Measurements from ENCODE around the gene CYP4F11. TPM values are rescaled to one million over a fixed set of nuclear protein-coding genes. Genes with fewer than 3 reads are reported as not detected.
"Not testable (repeated sequence)": the region's sequence is repeated elsewhere in the genome, so short reads cannot be mapped to it uniquely, and the experiment has no call there.

The CYP4F11 gene
- total and polyA plus RNA-seq, 2 of the 4 experiments (the other 2 are of a cell fraction), result not detected

DNA sequence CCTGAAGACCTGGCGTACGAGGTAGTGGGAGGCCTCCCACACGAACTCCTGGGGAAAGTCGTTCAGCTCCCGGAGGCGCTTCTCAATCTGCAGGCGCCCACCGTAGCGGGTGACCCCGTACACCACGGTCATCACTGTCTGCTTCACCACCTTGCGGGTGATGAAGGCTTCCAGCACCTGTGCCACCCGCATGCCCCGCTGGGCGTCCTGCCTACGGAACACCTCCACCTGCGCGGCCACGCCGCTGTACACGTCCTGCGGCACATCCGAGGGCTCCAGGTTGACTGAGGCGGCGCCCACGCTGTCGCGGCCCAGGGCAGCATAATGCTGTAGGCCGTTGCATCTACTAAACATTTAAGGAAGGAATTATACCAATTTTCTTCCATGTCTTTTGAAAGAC lies 31.4 kb downstream of the CYP4F11 start:
- H3K9me3 ChIP-seq (ENCODE audit: control insufficient read depth, insufficient read depth, low read length); H4K20me1 ChIP-seq (ENCODE audit: insufficient read depth, low read length); H2AFZ ChIP-seq (replicated peaks; ENCODE audit: low read length, poor library complexity); H2BK15ac ChIP-seq (ENCODE audit: low read depth, low read length); POLR2A ChIA-PET (ENCODE audit: unreplicated experiment); BruUV-seq (replicated peaks); H3K23ac ChIP-seq (ENCODE audit: low read depth, low read length); H3K79me1 ChIP-seq (ENCODE audit: low read depth in 1 of 2, low read length in 2 of 2); H3K27me3 ChIP-seq (ENCODE audit: control insufficient read depth, insufficient read depth, low read length); H2AK5ac ChIP-seq (ENCODE audit: low read depth, low read length); H2BK5ac ChIP-seq (ENCODE audit: low read depth, low read length, poor library complexity, severe bottlenecking); H3K4me1 ChIP-seq (ENCODE audit: control insufficient read depth, insufficient read depth, low read length); DNase-seq; H3K4me3 ChIP-seq (ENCODE audit: insufficient read depth, low read depth, low read length); H3K9me1 ChIP-seq (ENCODE audit: insufficient read depth, low read length); H4K5ac ChIP-seq (ENCODE audit: low read depth, low read length); in situ Hi-C loops (cut with MboI; ENCODE audit: low sequenced_read_pairs); H3K18ac ChIP-seq (ENCODE audit: low read depth, low read length); H3K27ac ChIP-seq (ENCODE audit: insufficient read depth, low read length); H3K9ac ChIP-seq (ENCODE audit: low read depth, low read length); intact Hi-C loops (cut with micrococcal nuclease); H4K8ac ChIP-seq (ENCODE audit: low read depth in 2 of 2, low read length in 2 of 2); H3K4ac ChIP-seq (ENCODE audit: low read depth, low read length); H4K91ac ChIP-seq (ENCODE audit: insufficient read depth, low read depth, low read length); H3K56ac ChIP-seq (ENCODE audit: extremely low read depth, insufficient read depth, low read length); H2AK9ac ChIP-seq (replicated peaks; ENCODE audit: low read depth, low read length, poor library complexity); dilution Hi-C loops (cut with HindIII; ENCODE audit: low sequenced_read_pairs, unreplicated experiment); H2BK20ac ChIP-seq (ENCODE audit: low read depth, low read length); H3K36me3 ChIP-seq (ENCODE audit: control insufficient read depth, insufficient read depth, low read length); ATAC-seq (ENCODE audit: low read depth); H2BK120ac ChIP-seq (ENCODE audit: low read depth, low read length); H3K14ac ChIP-seq (replicated peaks; ENCODE audit: low read depth, low read length); H3K4me2 ChIP-seq (ENCODE audit: low read depth, low read length); CTCF ChIA-PET: not testable (repeated sequence)
- WGBS, 2 experiments (ENCODE audit: extremely low coverage in 2 of 2, insufficient read length in 1 of 2), result 86% methylated on average over 13 of the region's 29 CpGs; no CpG with 5 or more reads in 1 of the 2 experiments

Measured in IMR-90 (cell line).